ENCODE measurements around the gene DDC.

DDC gene

DNA sequence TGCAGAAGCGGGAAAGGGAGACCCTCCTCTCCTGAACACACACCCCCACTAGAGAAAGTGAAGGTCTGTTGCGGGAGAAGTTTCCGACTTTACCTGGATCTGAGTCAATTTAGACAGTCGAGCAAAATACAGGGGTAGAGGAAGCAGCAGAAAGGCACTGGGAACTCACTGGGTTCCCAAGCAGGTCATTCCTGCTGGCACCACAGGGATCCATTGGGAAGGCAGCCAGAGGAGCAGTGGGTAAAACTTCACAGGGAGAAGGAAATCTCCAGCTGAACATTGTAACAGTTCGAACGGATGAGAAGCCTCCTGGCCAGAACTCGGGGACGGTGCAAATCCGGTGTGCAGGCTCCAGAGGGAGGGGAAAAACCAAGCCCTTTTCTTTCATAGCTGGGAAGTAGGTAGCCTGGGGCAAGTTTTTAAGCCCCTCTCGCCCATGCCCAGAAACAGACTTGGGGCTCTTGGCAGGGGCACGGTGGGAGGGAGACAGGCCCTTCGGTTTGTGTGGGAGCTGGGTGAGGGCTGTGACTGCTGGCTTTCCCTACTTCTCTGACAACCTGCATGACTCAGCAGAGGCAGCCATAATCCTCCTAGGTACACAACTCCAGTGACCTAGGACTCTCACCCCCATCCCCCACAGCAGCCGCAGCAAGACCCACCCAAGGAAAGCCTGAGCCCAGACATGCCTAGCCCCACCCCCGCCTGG lies 51.9 kb downstream of the DDC start:
- DNase-seq (ENCODE audit: low spot score): no peak

- DNase-seq (ENCODE audit: low spot score): no peak
These were observed 52.8 kb downstream of the DDC start for GRCh38 chr7:50512384-50512783.

DNA sequence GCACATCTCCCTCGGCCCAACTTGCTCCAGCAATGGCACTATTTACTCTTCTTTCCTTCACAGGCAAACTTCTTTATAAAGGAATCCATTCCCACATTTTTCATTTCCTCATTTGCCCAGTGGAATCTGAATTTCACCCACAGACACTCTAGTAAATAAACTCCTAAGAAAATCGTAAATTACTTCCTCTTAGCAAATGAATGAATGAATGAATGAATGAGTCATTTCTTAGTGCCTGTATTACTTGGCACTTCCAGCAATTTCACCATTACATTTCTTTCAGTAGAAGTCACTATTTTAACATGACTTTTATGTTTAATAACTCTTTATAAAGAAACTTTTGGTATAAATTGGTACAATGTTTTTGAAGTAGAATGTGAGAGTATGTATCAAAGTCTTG lies 55.7 kb downstream of the DDC start:
- DNase-seq (ENCODE audit: low spot score): no peak

- DNase-seq (ENCODE audit: low spot score): no peak
These were observed 56.7 kb downstream of the DDC start for GRCh38 chr7:50508471-50508943.

- DNase-seq (ENCODE audit: low spot score): no peak
These were observed 57.2 kb downstream of the DDC start for GRCh38 chr7:50507898-50508470.

DNA sequence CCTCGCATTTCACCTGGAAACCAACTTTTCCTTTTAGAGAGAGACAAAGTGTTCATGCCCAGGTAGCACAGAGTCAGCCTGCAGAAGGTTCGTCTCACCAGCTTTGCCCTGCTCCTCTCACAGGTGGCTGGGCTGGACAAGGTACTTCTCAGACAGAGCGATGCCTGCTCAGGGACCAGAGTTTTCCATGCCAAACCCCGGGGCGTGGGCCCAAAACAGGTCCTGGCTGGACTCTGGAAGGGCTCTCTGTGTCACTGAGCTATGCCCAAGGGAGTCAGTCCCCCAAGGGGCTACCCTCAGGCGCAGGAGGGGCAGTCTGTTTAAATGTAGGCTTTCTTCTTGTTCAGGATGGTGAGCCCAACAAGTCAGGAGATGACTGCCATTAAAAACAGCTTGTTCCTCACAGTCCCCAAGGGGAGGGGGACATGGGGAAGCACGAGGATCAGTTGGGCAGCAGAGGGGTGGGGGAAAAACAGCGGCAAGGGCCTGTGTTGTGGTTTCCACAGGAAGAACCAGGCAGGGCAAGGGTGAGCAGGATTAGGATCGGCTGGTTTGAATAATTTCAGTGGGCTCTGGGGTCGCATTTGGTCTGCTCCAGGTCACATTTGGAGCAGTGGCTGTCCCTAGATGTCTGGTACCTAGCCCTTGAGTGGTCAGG lies 59.5 kb downstream of the DDC start:
- no peak for DNase-seq (ENCODE audit: low spot score)

DNA sequence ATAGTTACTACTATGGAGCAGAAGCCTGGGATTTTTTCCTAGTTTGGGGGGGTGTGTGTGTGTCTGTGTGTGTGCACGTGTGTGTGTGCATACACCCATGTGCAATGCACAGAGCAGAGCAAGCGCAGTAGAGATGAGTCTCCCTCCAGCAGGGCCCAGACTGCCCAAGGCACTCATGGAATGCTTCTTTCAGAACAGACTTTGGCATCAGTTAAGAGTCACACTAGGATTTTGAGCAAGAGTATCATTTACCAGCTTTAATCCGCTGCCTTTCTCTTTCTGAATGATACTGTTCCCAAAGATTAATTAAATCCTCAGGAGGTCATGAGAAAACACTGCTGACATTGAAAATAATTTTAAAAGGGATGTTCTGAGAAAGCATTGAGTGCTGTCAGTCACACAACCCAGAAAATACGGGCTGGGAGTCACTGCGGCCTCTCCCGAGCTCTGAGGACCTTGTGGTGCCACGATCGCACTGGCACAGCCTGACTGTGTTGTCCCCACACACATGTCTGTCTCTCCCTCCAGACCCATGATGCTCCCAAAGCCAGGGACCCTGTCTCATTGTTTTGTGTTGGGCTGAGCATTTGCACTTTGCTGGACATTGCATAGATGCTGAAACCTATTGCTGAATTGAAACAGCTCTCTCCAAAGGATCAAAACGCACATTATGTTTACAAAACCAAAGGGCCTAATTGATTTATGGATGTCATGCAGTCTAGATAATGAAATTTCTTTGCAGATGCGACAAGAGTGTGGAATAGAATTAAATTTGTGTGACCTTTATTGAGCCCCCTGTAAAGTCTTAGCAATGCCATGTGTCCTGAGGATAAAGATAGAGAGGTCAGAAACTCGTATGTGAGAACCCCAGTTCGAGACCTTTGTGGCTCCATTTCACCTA lies 60.3 kb downstream of the DDC start:
- no peak for DNase-seq (ENCODE audit: low spot score)

- DNase-seq (ENCODE audit: low spot score): no peak
These were observed 62.3 kb downstream of the DDC start for GRCh38 chr7:50502947-50503346.

DNA sequence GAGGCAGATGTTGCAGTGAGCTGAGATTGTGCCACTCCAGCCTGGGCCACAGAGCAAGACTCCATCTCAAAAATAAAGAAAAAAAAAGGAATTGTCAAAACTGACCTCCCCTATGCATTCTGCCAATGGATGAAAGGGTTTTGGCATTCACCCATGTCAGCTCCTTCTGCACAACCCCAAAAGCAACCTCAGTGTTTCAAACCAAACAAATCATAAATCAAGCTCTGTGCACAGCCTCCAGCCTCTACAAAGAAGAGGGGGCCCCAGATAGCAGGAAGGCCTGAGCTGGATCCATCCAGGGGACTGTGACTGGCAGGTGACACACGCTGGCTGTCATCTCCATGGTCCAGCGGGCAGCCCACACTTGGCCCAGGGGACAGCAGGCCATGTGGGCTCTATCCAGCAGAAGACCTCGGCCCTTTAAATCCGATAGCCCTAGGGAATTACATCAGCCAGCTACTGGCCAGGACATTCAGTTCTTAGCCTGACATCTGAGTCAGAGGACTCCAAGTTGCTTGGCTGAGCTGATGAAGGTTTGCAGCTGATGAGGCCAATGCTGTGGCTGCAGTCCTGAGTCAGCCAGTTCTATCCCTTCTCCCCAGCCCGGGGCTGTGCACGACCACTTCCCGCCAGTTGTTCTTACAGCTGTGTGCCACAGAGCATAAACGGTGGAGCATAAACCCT lies 63.1 kb downstream of the DDC start:
- DNase-seq (ENCODE audit: low spot score): no peak

DNA sequence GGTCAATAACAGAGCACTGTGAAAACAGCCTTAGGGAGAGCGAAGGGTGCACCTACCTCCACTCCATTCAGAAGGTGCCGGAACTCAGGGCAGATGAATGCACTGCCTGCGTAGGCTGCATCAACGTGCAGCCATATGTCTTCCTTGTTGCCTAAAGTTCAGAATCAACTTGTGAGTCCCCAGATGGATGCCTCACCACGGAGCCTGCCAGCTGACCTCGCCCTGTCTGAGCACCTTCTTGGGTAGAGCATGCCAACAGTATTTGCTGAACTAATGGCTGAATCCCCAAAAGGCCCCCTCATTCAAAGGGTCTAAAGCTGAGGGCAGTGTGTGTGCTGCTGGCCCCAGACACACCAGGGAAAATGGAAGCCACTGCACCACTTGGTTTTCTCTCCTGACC lies 66.1 kb downstream of the DDC start:
- DNase-seq (ENCODE audit: low spot score): no peak

DNA sequence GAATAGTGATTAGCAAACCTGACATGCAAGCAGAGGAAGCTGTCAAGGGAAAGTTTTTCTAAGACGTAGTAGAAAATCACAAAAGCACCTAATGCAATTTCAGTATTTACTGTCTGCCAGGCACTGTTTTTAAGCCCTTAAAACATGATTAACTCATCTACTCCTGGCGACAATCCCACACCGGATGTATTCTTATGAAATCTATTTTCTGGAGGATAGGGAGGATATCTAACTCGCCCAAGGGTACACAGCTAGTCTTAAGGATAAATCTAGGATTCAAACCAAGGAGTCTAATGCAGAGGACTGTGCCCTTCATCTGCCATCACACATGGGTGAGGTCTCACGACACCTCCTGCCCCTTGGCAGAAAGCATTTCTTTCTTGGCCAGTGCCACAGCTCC lies 67.2 kb downstream of the DDC start:
- DNase-seq (ENCODE audit: low spot score): no peak

- peak; percentile 30 for DNase-seq (ENCODE audit: low spot score)
These were observed 68.0 kb downstream of the DDC start for GRCh38 chr7:50497068-50497642.

- DNase-seq (ENCODE audit: low spot score): no peak
These were observed 68.6 kb downstream of the DDC start for GRCh38 chr7:50496569-50496968.

DNA sequence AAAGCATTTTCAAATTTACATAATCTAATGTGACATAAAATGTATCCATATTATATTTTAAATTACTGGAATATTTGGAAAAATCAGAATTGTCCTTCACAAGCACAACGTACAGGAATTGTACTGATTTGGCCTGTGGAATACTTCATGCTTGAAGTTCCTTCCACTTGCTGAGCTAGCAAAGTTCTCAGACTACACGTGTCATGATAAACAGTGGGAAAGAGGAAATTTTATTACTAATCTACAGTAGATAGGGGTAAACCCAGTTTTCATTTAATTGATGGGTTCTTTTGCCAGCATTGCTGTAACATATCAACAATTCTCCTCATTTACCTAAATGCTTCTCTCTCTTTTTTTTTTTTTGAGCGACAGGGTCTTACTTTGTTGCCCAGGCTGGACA lies 69.5 kb downstream of the DDC start:
- no peak for DNase-seq (ENCODE audit: low spot score)

- no peak for DNase-seq (ENCODE audit: low spot score)
These were observed 72.3 kb downstream of the DDC start for GRCh38 chr7:50492770-50493519.

GRCh38 chr7:50491943-50492342 lies 73.3 kb downstream of the DDC start:
- no peak for DNase-seq (ENCODE audit: low spot score)

DNA sequence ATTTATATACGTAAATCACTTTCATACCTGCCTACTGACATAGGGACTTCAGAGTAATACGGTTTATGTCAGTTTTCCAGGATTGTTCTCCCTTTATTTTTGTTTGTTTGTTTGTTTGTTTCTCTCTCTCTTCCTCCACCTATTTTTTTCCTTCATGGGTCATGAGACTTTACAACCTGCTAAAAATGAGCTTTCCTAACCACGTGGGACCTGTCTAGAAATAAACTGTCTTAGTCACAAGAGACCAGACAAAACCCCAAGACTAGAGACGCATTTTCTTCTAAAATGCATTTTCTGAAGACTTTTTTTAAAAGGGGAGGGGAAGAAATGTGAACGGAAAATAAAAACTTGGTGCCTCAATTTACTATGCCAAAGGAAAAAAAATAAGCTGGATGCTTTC lies 74.0 kb downstream of the DDC start:
- DNase-seq (ENCODE audit: low spot score): no peak

GRCh38 chr7:50488379-50488778 lies 76.8 kb downstream of the DDC start:
- DNase-seq (ENCODE audit: low spot score): no peak

DNA sequence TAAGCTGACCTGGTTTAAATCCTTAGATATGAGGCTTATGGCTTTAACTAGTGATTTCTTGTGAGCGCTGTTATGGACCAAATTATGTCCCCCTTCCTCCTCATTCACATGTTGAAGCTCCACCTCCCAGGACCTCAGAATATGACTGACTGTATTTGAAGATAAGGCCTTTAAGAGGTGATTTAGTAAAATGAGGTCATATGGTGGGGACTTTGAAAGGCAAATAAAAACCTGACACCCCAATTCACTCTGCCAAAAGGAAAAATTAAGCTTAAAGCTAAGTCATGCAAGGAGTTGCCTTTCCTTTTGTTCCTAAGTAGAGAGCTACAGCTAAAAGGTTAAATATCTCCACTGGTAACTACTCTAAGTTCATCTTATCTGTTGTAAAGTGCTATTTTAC lies 78.7 kb downstream of the DDC start:
- no peak for DNase-seq (ENCODE audit: low spot score)

DNA sequence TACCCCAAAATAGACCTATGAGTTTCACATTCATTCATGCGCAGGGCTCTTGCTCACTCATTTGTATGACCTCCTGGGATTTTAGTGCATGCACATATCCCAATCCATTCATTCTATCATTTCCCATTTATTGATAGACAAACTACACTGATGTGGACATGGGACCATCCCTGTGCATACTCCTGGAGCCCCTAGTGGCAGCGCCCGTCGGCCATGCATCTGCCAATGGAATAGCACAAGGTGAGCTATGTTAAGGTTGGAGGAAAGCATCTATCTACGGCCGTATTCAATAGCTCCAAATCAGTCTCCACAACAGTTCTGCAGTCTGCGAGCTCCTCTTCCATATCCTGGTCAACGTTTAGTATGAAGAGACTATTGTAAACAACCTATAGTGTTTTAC lies 83.3 kb downstream of the DDC start:
- no peak for DNase-seq (ENCODE audit: low spot score)

GRCh38 chr7:50480797-50481196 lies 84.4 kb downstream of the DDC start:
- DNase-seq (ENCODE audit: low spot score): no peak
